ENCODE results near the gene NOTCH2.

- TF ChIP-seq, protein P1, sequence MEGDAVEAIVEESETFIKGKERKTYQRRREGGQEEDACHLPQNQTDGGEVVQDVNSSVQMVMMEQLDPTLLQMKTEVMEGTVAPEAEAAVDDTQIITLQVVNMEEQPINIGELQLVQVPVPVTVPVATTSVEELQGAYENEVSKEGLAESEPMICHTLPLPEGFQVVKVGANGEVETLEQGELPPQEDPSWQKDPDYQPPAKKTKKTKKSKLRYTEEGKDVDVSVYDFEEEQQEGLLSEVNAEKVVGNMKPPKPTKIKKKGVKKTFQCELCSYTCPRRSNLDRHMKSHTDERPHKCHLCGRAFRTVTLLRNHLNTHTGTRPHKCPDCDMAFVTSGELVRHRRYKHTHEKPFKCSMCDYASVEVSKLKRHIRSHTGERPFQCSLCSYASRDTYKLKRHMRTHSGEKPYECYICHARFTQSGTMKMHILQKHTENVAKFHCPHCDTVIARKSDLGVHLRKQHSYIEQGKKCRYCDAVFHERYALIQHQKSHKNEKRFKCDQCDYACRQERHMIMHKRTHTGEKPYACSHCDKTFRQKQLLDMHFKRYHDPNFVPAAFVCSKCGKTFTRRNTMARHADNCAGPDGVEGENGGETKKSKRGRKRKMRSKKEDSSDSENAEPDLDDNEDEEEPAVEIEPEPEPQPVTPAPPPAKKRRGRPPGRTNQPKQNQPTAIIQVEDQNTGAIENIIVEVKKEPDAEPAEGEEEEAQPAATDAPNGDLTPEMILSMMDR (IDR thresholded peaks at IDR 0.05; ENCODE audit: poor library complexity) = no peak
- no peak for TF ChIP-seq EZH2 (IDR thresholded peaks at IDR 0.05; ENCODE audit: borderline replicate concordance)
Observed at GRCh38 chr1:119893827-119894700, 175.4 kb downstream of the NOTCH2 start.

All from hepatocyte (in vitro differentiated cells).